Bronchial epithelial cell (primary cell): Measurements from ENCODE around the gene COL4A1. TPM values are rescaled to one million over a fixed set of nuclear protein-coding genes. Genes with fewer than 3 reads are reported as not detected.

Source experiments
- DNase-seq: peaks from one replicate; pipeline ENCODE4 v3.0.0-alpha.2; 2010; ENCODE audit warnings: low read depth
- FAIRE-seq: peaks from 2 replicates; lab custom pipeline; 2011; peaks lifted over from hg19 to GRCh38; lab: Jason Lieb, UNC
- H3K27me3 ChIP-seq: 2 replicates; pipeline ENCODE4 v1.5.1; 2011; ENCODE audit warnings: low read length; ENCODE audit not compliant: control insufficient read depth, insufficient read depth
- H3K36me3 ChIP-seq: 2 replicates; pipeline ENCODE4 v1.5.1; 2011; ENCODE audit warnings: low read length; ENCODE audit not compliant: control insufficient read depth, insufficient read depth
- H3K4me3 ChIP-seq: 2 replicates; pipeline ENCODE4 v1.5.1; 2011; ENCODE audit warnings: mild to moderate bottlenecking, low read depth, low read length, control low read depth
- CTCF ChIP-seq: IDR thresholded peaks from 2 replicates; pipeline ENCODE4 v1.5.1; 2011; ENCODE audit warnings: mild to moderate bottlenecking, moderate library complexity, low read length, control low read depth, inconsistent platforms; ENCODE audit not compliant: insufficient read depth, severe bottlenecking
- total RNA-seq: library from RNA; depleted of rRNA; stranded (reverse); fragments of >200 nt; gene quantifications from 2 replicates; pipeline ENCODE4 v1.2.1, GENCODE V29; 2014

COL4A1 gene
- total RNA-seq, 1 donor from 2014 or later, result 7.4 TPM

- FAIRE-seq (no peak), DNase-seq (no peak)
- no peak overlapping the region for H3K4me3 ChIP-seq
- TF ChIP-seq CTCF, result no peak
- H3K36me3 ChIP-seq, result no peaks in the 10 kb centered on the region
- H3K27me3 ChIP-seq, result no peaks in the 10 kb centered on the region
Observed at GRCh38 chr13:110170882-110171281, 136.1 kb downstream of the COL4A1 start.

GRCh38 chr13:110170020-110170790 lies 136.8 kb downstream of the COL4A1 start:
- Histone ChIP-seq H3K4me3 (no peak overlapping the region), H3K27me3 (no peaks in the 10 kb centered on the region), H3K36me3 (no peaks in the 10 kb centered on the region)
- no peak for FAIRE-seq
- TF ChIP-seq CTCF, result no peak
- DNase-seq, result no peak

GRCh38 chr13:110168999-110169933 lies 137.7 kb downstream of the COL4A1 start:
- TF ChIP-seq CTCF, result no peak
- FAIRE-seq, result peak; percentile 52
- Histone ChIP-seq H3K4me3 (no peak overlapping the region), H3K36me3 (no peaks in the 10 kb centered on the region), H3K27me3 (no peaks in the 10 kb centered on the region)
- no peak for DNase-seq

GRCh38 chr13:110166598-110166997 lies 140.4 kb downstream of the COL4A1 start:
- no peak for TF ChIP-seq CTCF
- DNase-seq (no peak), FAIRE-seq (no peak)
- Histone ChIP-seq H3K4me3 (no peak overlapping the region), H3K27me3 (no peaks in the 10 kb centered on the region), H3K36me3 (peaks cover 2% of the 10 kb centered on the region)

- FAIRE-seq (no peak), DNase-seq (no peak)
- Histone ChIP-seq H3K4me3 (no peak overlapping the region), H3K27me3 (no peaks in the 10 kb centered on the region), H3K36me3 (peaks cover 3% of the 10 kb centered on the region)
- no peak for TF ChIP-seq CTCF
Observed at GRCh38 chr13:110164706-110165105, 142.3 kb downstream of the COL4A1 start.
